A673 (cell line): Measurements from ENCODE around the gene MYO1E.

Source experiments
- CTCF ChIP-seq: fragments of 300-800, 200-600 bp; sonication (generic); conservative IDR thresholded peaks from 2 replicates; pipeline ENCODE4 v1.5.1; 2017; ENCODE audit warnings: low read depth, mild to moderate bottlenecking, antibody characterized with exemption, low read length, moderate library complexity, mixed read lengths
- EZH2 ChIP-seq: fragments of 200-600 bp; sonication (generic); IDR thresholded peaks from 2 replicates; pipeline ENCODE4 v1.6.1; 2017; ENCODE audit warnings: borderline replicate concordance, low read depth, mild to moderate bottlenecking, mixed read lengths, antibody characterized with exemption, low read length; ENCODE audit not compliant: poor library complexity, severe bottlenecking

- TF ChIP-seq CTCF: no peak
- TF ChIP-seq EZH2: no peak
Measured at GRCh38 chr15:59200560-59200959, 172.1 kb downstream of the MYO1E start.
